ENCODE results near the gene FSTL1.

DNA sequence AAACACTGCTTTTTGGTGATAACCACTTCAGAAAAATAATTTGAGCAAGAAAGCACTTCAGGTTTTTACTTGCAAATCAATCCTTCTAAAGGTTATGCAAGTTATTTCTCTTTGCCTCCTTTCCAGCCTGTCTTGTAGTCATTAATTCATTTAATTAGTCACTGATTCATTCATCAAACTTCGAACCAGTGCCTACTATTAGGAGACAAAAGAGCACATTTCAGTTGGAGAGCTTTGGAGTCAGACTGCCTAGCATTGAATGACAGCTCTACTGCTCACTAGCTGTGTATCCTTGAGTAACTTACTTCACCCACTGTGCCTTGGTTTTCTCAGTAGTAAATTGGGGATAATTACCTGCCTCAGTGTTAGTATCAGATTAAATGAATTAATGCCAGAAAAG, 86.7 kb downstream of the FSTL1 start:
- TF ChIP-seq POLR2A (IDR thresholded peaks at IDR 0.05; ENCODE audit: extremely low read depth, insufficient read length) (no peak), MYC (IDR thresholded peaks at IDR 0.05; ENCODE audit: low read depth, low read length) (no peak)
- TF ChIP-seq, protein P1, sequence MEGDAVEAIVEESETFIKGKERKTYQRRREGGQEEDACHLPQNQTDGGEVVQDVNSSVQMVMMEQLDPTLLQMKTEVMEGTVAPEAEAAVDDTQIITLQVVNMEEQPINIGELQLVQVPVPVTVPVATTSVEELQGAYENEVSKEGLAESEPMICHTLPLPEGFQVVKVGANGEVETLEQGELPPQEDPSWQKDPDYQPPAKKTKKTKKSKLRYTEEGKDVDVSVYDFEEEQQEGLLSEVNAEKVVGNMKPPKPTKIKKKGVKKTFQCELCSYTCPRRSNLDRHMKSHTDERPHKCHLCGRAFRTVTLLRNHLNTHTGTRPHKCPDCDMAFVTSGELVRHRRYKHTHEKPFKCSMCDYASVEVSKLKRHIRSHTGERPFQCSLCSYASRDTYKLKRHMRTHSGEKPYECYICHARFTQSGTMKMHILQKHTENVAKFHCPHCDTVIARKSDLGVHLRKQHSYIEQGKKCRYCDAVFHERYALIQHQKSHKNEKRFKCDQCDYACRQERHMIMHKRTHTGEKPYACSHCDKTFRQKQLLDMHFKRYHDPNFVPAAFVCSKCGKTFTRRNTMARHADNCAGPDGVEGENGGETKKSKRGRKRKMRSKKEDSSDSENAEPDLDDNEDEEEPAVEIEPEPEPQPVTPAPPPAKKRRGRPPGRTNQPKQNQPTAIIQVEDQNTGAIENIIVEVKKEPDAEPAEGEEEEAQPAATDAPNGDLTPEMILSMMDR (IDR thresholded peaks at IDR 0.05; ENCODE audit: low read depth, low read length) = no peak
- TF ChIP-seq, protein P2, sequence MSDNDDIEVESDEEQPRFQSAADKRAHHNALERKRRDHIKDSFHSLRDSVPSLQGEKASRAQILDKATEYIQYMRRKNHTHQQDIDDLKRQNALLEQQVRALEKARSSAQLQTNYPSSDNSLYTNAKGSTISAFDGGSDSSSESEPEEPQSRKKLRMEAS (IDR thresholded peaks at IDR 0.05; ENCODE audit: low read depth, low read length) = no peak
